ENCODE results near the gene CITED2.
"Not testable (repeated sequence)": the region's sequence is repeated elsewhere in the genome, so short reads cannot be mapped to it uniquely, and the experiment has no call there.

Gene CITED2

DNA sequence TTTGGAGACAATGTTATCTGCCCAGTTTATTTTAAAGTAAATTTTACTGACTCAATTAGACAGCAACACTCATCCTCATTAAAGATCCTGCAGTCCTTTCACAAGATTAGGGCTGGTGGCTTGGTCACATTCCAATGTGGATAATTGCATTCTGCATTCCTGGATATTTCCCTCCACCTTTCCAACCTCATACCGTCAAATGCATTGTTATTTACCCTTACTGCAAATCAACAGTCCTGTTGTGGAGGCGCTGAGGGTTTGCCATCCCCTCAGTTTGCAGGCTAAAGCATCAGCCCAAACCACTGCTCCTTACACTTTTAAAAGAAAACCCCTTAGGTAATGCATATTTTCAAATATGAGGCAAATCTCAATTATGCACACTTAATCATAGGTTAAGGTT, 5.4 kb downstream of the CITED2 start:
- no peak for TF ChIP-seq CTCF (IDR thresholded peaks at IDR 0.05; ENCODE audit: control extremely low read depth, extremely low read depth, low read depth, missing control alignments)
- CTCF ChIA-PET, result interaction anchor here (0.7 to 2.8 kb wide), 44 partner anchors 7 to 1552 kb away, joined by 3 to 22 read pairs (median 4); partner anchors contain the start of gene TXLNB
- no peak for DNase-seq (ENCODE audit: extremely low spot score)
- POLR2A ChIA-PET, result no interaction called here

DNA sequence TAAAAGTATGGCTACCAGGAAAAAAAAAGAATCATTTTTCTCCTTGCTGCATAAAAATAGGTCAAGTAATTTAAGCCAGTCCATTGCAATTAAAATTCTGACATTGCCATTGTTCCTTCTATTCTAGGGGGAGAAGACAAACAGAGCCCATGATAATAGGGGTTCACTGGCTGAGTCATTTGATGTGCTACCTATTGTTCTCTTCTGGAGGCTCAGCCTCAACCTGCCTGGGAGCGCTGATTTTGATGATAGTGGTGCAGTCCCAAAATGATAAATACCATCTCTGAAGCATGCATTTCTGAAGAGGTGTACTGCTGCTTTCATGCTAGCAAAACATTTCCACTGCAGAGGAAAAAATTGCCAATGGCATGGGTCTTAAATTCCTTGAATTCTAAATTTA, 5.8 kb downstream of the CITED2 start:
- ChIA-PET CTCF (interaction anchor here (0.9 to 1.2 kb wide), 2 partner anchors 148 to 149 kb away, joined by 3 to 4 read pairs; no protein-coding TSS in a partner anchor), POLR2A (no interaction called here)
- DNase-seq (ENCODE audit: extremely low spot score), result no peak
- no peak for TF ChIP-seq CTCF (IDR thresholded peaks at IDR 0.05; ENCODE audit: control extremely low read depth, extremely low read depth, low read depth, missing control alignments)

DNA sequence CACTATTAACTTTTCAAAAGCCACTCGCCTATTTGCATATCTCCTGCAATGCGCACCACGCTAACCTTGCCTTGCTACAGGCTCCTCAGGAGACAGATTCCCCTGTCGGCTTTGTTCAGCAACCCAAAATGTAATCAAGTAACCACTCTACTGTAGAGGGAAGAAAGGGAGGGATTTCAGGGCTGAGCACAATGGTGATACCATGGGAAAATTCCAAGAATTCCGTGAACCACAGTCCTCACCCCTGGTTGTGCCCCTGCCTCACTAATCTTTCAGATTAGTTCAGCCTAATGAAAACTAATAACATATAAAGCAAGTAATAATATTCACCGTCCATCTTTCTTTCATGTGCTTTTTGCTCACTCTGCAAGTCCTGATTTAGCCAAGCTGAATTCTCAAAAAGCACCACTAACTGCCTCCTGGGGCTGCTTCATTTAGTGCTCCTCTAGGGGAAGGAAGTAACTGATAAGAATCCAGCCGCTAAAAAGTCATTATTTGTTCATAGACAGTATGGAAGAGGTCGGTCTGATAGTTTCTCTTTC, 6.6 kb downstream of the CITED2 start:
- POLR2A ChIA-PET, result no interaction called here

DNA sequence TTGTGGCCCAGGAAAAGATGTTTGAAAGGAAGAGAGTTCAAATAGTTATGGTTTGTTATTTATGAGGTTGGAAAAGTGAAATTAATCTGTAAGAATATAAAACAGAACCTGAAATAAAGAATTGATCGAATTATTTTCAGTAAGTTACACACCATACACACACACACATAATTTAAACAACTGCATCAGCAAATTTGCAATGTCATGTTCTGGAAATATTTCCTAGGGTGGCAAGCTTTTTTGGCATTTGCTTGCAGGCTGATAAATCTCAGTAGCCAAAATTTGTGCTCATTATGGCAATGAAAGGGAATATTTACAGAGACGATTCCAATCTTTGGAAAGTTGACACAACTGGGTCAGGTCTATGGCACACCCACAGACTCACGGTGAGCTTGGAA, 9.5 kb downstream of the CITED2 start:
- ChIA-PET POLR2A (interaction anchor here (1.1 kb wide), 1 partner anchor 9 kb away, joined by 7 read pairs; the partner anchor contains the start of gene CITED2), CTCF (interaction anchor here (0.7 to 2.8 kb wide), 49 partner anchors 9 to 1076 kb away, joined by 3 to 53 read pairs (median 4); partner anchors contain the start of genes CCDC28A and CITED2)
- no peak for DNase-seq (ENCODE audit: extremely low spot score)
- TF ChIP-seq CTCF (IDR thresholded peaks at IDR 0.05; ENCODE audit: control extremely low read depth, extremely low read depth, low read depth, missing control alignments), result no peak

More for the DNA sequence above, 6.6 kb downstream of the CITED2 start:
- no peak for TF ChIP-seq CTCF (IDR thresholded peaks at IDR 0.05; ENCODE audit: control extremely low read depth, extremely low read depth, low read depth, missing control alignments)
- DNase-seq (ENCODE audit: extremely low spot score), result no peak
- CTCF ChIA-PET, result interaction anchor here (0.9 to 1.2 kb wide), 2 partner anchors 147 to 149 kb away, joined by 3 to 4 read pairs; no protein-coding TSS in a partner anchor

DNA sequence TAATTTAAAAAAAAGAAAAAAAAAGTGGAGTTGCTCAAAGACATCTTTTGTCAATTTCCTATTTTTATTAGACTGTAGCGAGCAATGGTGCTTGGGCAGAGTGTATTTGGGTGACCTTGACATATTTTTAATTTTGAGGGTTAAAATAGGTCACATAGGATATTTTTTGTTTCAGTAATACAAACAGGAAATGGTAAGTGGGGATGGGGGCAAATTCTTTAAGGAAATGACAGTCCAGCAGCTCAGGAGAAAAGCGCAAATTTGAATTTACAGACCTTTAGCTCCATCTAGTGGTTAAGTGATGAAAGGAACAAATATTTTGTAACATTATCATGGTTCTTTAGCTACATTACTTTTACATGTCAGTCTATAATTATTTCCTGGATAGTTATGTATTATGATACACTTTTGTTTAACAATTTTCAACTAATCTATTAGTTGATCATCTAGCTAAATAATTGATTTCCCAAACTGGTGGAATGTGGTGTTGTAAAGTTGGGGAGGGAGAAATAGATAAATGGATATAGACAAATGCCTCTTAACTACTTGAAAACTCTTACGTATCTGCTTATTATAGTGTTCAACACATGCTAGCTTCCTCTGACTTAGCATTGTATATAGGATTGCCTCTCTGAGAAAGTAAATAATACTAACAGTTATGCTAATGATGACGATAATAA, 10.0 kb downstream of the CITED2 start:
- peak; percentile 53 for DNase-seq (ENCODE audit: extremely low spot score)
- TF ChIP-seq CTCF (IDR thresholded peaks at IDR 0.05; ENCODE audit: control extremely low read depth, extremely low read depth, low read depth, missing control alignments), result peak; percentile 44
- ChIA-PET POLR2A (interaction anchor here (1.1 kb wide), 1 partner anchor 10 kb away, joined by 7 read pairs; the partner anchor contains the start of gene CITED2), CTCF (interaction anchor here (0.7 to 2.8 kb wide), 50 partner anchors 9 to 1077 kb away, joined by 3 to 53 read pairs (median 4); partner anchors contain the start of genes CCDC28A and CITED2)

- DNase-seq (ENCODE audit: extremely low spot score), result not testable (repeated sequence)
- ChIA-PET CTCF (interaction anchor here (0.7 to 2.4 kb wide), 33 partner anchors 8 to 548 kb away, joined by 3 to 53 read pairs (median 4); partner anchors contain the start of gene CITED2), POLR2A (interaction anchor here (1.1 kb wide), 1 partner anchor 10 kb away, joined by 7 read pairs; the partner anchor contains the start of gene CITED2)
These were observed 10.7 kb downstream of the CITED2 start for GRCh38 chr6:139363797-139364196.

DNA sequence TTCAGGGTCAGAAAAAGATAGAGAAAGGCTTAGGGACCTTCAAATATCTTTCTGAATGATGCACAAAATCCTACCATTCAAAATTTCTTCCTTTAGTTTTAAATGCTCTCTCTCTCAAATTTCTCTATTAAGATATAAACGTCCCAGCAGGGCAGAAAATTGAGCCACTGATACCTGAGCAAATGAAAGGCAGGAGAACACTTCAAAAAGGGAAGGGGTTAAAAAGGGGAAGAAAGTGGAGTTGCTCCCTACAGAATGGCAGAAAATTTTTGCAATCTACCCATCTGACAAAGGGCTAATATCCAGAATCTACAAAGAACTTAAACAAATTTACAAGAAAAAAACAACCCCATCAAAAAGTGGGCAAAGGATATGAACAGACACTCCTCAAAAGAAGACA, 11.3 kb downstream of the CITED2 start:
- DNase-seq (ENCODE audit: extremely low spot score); POLR2A ChIA-PET: not testable (repeated sequence)
- CTCF ChIA-PET, result interaction anchor here (4.1 kb wide), 1 partner anchor 143 kb away, joined by 24 read pairs; no protein-coding TSS in a partner anchor

All from GM10248 (cell line).